Measurements from ENCODE around the gene CARD11.

The CARD11 gene

DNA sequence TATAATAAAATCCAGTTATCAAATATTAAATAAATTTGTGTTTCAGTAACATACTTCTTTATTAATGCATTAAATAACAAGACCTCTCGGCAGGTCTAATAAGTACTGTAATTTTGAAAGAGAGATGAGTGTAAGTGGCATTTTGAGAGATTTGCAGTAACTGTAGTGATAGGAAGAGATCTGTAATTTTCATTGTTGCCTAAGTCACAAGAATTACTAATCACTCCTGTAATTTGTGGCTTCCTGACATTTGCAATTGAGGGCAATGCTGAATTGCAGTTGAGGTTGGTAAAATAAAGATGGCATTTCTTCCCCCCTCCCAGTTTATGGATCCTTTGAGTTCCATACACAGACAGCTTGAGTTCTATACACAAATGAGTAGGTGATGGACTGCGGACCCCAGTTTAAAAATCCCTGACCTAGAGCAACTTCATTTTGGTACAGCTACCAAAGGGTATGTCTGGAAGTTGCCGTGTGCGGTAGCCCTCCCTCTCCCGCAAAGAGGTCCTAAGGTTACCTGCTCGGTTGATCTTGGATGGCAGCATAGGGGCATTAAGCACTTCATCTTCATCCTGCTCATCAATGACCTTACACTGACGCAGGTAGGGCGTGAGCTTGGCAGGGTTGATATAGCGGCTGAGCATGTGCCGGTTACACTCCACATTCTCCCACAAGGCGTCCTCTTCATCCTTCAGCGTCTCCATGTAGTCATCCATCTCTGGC lies 96.4 kb downstream of the CARD11 start:
- Histone ChIP-seq H3K9me3 (ENCODE audit: insufficient read depth, low read depth, low read length) (peaks cover 27% of the 10 kb centered on the region), H3K9ac (ENCODE audit: low read depth, low read length) (no peak overlapping the region), H3K27ac (ENCODE audit: low read length) (no peak overlapping the region), H3K27me3 (ENCODE audit: insufficient read depth, low read length) (no peaks in the 10 kb centered on the region), H3K4me3 (ENCODE audit: low read length) (no peak overlapping the region), H3K4me1 (ENCODE audit: insufficient read depth, low read length) (peaks cover 4% of the 10 kb centered on the region; the same call in 1 of the 2 replicates), H3K36me3 (ENCODE audit: insufficient read depth, low read depth, low read length) (peaks cover 10% of the 10 kb centered on the region; the same call in 1 of the 2 replicates)

GRCh38 chr7:2945171-2945570 lies 98.5 kb downstream of the CARD11 start:
- no peak overlapping the region for H3K4me3 ChIP-seq (ENCODE audit: low read length)
- peaks cover 4% of the 10 kb centered on the region; the same call in 1 of the 2 replicates for H3K4me1 ChIP-seq (ENCODE audit: insufficient read depth, low read length)
- no peak overlapping the region for H3K9ac ChIP-seq (ENCODE audit: low read depth, low read length)
- H3K9me3 ChIP-seq (ENCODE audit: insufficient read depth, low read depth, low read length) = peaks cover 17% of the 10 kb centered on the region
- peaks cover 8% of the 10 kb centered on the region; the same call in 1 of the 2 replicates for H3K36me3 ChIP-seq (ENCODE audit: insufficient read depth, low read depth, low read length)
- H3K27me3 ChIP-seq (ENCODE audit: insufficient read depth, low read length) = no peaks in the 10 kb centered on the region
- H3K27ac ChIP-seq (ENCODE audit: low read length) = no peak overlapping the region

DNA sequence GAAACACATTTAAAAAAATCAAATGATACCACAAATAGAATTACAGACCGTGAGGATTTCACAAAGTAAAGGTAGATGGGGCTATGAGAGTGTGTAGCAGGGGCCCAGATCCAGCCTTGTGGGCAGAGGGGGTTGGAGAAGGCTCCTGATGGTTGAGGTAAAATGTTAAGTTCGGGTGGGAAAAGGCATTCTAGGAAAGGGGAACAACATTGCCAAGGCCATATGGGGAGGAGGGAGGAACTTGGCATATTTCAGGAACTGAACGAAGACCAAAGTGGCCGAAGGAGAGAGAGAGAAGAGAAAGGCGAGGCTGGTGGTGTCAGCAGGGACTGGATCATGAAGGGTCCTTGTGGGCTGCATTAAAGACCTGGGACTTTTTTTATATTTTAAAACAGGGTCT lies 98.9 kb downstream of the CARD11 start:
- Histone ChIP-seq H3K4me3 (ENCODE audit: low read length) (no peak overlapping the region), H3K27ac (ENCODE audit: low read length) (no peak overlapping the region), H3K27me3 (ENCODE audit: insufficient read depth, low read length) (no peaks in the 10 kb centered on the region), H3K9ac (ENCODE audit: low read depth, low read length) (no peak overlapping the region), H3K36me3 (ENCODE audit: insufficient read depth, low read depth, low read length) (peaks cover 6% of the 10 kb centered on the region; the same call in 1 of the 2 replicates), H3K4me1 (ENCODE audit: insufficient read depth, low read length) (peaks cover 4% of the 10 kb centered on the region; the same call in 1 of the 2 replicates), H3K9me3 (ENCODE audit: insufficient read depth, low read depth, low read length) (peaks cover 13% of the 10 kb centered on the region)

GRCh38 chr7:2943851-2944601 lies 99.6 kb downstream of the CARD11 start:
- Histone ChIP-seq H3K27ac (ENCODE audit: low read length) (no peak overlapping the region), H3K9me3 (ENCODE audit: insufficient read depth, low read depth, low read length) (peaks cover 6% of the 10 kb centered on the region), H3K36me3 (ENCODE audit: insufficient read depth, low read depth, low read length) (peaks cover 6% of the 10 kb centered on the region; the same call in 1 of the 2 replicates), H3K9ac (ENCODE audit: low read depth, low read length) (no peak overlapping the region), H3K4me1 (ENCODE audit: insufficient read depth, low read length) (peaks cover 4% of the 10 kb centered on the region; the same call in 1 of the 2 replicates), H3K27me3 (ENCODE audit: insufficient read depth, low read length) (no peaks in the 10 kb centered on the region), H3K4me3 (ENCODE audit: low read length) (no peak overlapping the region)

GRCh38 chr7:2941216-2941859 lies 102.3 kb downstream of the CARD11 start:
- Histone ChIP-seq H3K36me3 (ENCODE audit: insufficient read depth, low read depth, low read length) (peaks cover 6% of the 10 kb centered on the region; the same call in 1 of the 2 replicates), H3K4me1 (ENCODE audit: insufficient read depth, low read length) (no peaks in the 10 kb centered on the region), H3K27ac (ENCODE audit: low read length) (no peak overlapping the region), H3K27me3 (ENCODE audit: insufficient read depth, low read length) (no peaks in the 10 kb centered on the region), H3K9ac (ENCODE audit: low read depth, low read length) (no peak overlapping the region), H3K4me3 (ENCODE audit: low read length) (no peak overlapping the region), H3K9me3 (ENCODE audit: insufficient read depth, low read depth, low read length) (no peaks in the 10 kb centered on the region)

- no peak overlapping the region for H3K27ac ChIP-seq (ENCODE audit: low read length)
These were observed 103.2 kb downstream of the CARD11 start for GRCh38 chr7:2940466-2940865.

GRCh38 chr7:2939193-2939885 lies 104.3 kb downstream of the CARD11 start:
- no peak overlapping the region for H3K27ac ChIP-seq (ENCODE audit: low read length)

More at GRCh38 chr7:2940466-2940865, 103.2 kb downstream of the CARD11 start:
- peaks cover 6% of the 10 kb centered on the region; the same call in 1 of the 2 replicates for H3K36me3 ChIP-seq (ENCODE audit: insufficient read depth, low read depth, low read length)
- H3K9me3 ChIP-seq (ENCODE audit: insufficient read depth, low read depth, low read length) = no peaks in the 10 kb centered on the region
- H3K4me1 ChIP-seq (ENCODE audit: insufficient read depth, low read length) = no peaks in the 10 kb centered on the region
- no peak overlapping the region for H3K4me3 ChIP-seq (ENCODE audit: low read length)
- no peaks in the 10 kb centered on the region for H3K27me3 ChIP-seq (ENCODE audit: insufficient read depth, low read length)
- no peak overlapping the region for H3K9ac ChIP-seq (ENCODE audit: low read depth, low read length)

GRCh38 chr7:2938514-2939192 lies 105.0 kb downstream of the CARD11 start:
- Histone ChIP-seq H3K36me3 (ENCODE audit: insufficient read depth, low read depth, low read length) (no peaks in the 10 kb centered on the region; the same call in 1 of the 2 replicates), H3K4me3 (ENCODE audit: low read length) (no peak overlapping the region), H3K4me1 (ENCODE audit: insufficient read depth, low read length) (no peaks in the 10 kb centered on the region), H3K9ac (ENCODE audit: low read depth, low read length) (no peak overlapping the region), H3K9me3 (ENCODE audit: insufficient read depth, low read depth, low read length) (no peaks in the 10 kb centered on the region), H3K27me3 (ENCODE audit: insufficient read depth, low read length) (no peaks in the 10 kb centered on the region), H3K27ac (ENCODE audit: low read length) (no peak overlapping the region)

More at GRCh38 chr7:2939193-2939885, 104.3 kb downstream of the CARD11 start:
- Histone ChIP-seq H3K4me3 (ENCODE audit: low read length) (no peak overlapping the region), H3K36me3 (ENCODE audit: insufficient read depth, low read depth, low read length) (peaks cover 4% of the 10 kb centered on the region; the same call in 1 of the 2 replicates), H3K9ac (ENCODE audit: low read depth, low read length) (no peak overlapping the region), H3K27me3 (ENCODE audit: insufficient read depth, low read length) (no peaks in the 10 kb centered on the region), H3K9me3 (ENCODE audit: insufficient read depth, low read depth, low read length) (no peaks in the 10 kb centered on the region), H3K4me1 (ENCODE audit: insufficient read depth, low read length) (no peaks in the 10 kb centered on the region)

DNA sequence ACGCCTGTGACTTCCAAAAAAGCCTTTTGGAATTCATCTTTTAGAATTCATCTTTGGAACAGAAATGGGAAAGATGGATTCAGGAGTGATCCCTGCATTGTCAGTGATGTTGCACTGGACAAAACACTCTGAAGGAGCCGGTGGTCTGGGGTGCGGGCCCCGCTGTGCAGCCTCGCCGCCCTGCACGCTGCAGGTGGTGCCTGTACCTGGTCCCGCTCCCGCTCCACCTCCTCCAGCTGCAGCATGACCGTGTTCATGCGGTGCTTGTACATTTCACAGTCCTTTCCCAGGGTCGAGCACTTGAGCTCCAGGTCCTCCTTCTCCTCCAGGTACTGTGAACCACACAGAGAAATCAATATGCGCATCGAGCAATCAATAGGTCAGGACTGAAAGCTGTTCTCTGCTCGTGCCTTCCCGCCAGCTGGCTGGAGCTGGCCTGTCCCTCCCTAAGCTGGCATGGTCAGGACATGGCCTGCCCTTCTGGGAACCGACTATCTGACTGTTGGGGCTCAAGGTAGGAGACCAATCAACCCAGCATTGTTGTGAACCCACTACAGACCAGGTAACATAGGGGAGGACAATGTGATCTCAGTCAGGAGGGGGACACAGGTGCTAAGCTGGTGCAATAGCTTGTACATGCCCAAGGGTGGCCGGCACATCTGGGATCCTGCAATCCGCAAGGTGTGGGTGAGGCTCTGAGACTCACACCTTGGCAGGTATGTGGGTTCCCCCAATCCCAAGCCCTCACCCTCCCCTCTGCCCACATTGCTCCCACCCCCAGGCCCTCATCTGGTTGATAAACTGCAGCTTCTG lies 105.8 kb downstream of the CARD11 start:
- Histone ChIP-seq H3K9me3 (ENCODE audit: insufficient read depth, low read depth, low read length) (no peaks in the 10 kb centered on the region), H3K27me3 (ENCODE audit: insufficient read depth, low read length) (no peaks in the 10 kb centered on the region), H3K4me3 (ENCODE audit: low read length) (no peak overlapping the region), H3K4me1 (ENCODE audit: insufficient read depth, low read length) (no peaks in the 10 kb centered on the region), H3K9ac (ENCODE audit: low read depth, low read length) (no peak overlapping the region), H3K36me3 (ENCODE audit: insufficient read depth, low read depth, low read length) (no peaks in the 10 kb centered on the region), H3K27ac (ENCODE audit: low read length) (no peak overlapping the region)

DNA sequence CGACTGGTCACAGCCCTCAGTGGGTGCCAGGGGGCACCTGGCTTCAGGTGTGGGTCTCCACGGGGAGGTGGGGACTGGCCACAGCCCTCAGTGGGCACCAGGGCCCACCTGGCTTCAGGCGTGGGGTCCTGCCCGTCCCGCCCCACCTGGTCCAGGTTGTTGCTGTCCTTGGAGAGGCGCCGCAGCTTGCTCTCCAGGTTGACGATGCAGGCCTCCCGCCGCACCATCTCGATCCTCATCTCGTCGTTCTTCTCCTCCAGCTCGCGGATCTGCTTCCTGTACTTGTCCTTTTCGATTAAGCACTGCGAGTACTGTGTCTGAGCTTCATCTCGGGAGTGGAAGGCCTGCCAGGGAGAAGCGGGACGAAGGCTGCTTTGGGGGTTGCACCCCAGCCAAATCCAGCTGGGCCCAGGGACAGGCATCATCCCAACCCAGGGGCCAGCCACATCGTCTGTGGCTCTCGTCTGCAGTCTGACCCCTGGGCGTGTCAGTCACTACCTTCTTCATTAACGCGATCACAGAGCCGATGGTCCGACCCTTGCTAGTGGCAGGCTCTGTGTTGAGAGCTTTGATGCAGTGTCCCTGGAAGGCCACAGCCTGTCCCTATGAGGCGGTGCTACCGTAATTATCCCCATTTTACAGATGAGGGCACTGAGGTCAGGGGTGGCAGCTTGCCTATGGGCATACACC lies 106.6 kb downstream of the CARD11 start:
- no peaks in the 10 kb centered on the region for H3K36me3 ChIP-seq (ENCODE audit: insufficient read depth, low read depth, low read length)
- H3K9ac ChIP-seq (ENCODE audit: low read depth, low read length) = no peak overlapping the region
- no peaks in the 10 kb centered on the region for H3K9me3 ChIP-seq (ENCODE audit: insufficient read depth, low read depth, low read length)
- no peak overlapping the region for H3K4me3 ChIP-seq (ENCODE audit: low read length)
- H3K27ac ChIP-seq (ENCODE audit: low read length) = no peak overlapping the region
- H3K4me1 ChIP-seq (ENCODE audit: insufficient read depth, low read length) = no peaks in the 10 kb centered on the region
- H3K27me3 ChIP-seq (ENCODE audit: insufficient read depth, low read length) = no peaks in the 10 kb centered on the region

All from iPS-20b (cell line).